Mucosa of rectum (tissue), 2 donors: ENCODE results near the gene MRPL34.

Source experiments
- H3K27ac ChIP-seq, 2 donors: one replicate each; pipeline ENCODE4 v1.7.0; 2013; ENCODE audit warnings: inconsistent platforms in 2 of 2, low read depth in 2 of 2, low read length in 2 of 2
- H3K27me3 ChIP-seq, 2 donors: one replicate each; pipeline ENCODE4 v1.7.0; 2013; ENCODE audit warnings: low read length in 2 of 2; ENCODE audit not compliant: control insufficient read depth in 2 of 2, insufficient read depth in 2 of 2
- H3K36me3 ChIP-seq, 2 donors: one replicate each; pipeline ENCODE4 v1.7.0; 2013; ENCODE audit warnings: low read length in 2 of 2; ENCODE audit not compliant: control insufficient read depth in 2 of 2, insufficient read depth in 2 of 2
- H3K4me1 ChIP-seq, 2 donors: one replicate each; pipeline ENCODE4 v1.7.0; 2013; ENCODE audit warnings: low read length in 2 of 2, mild to moderate bottlenecking in 1 of 2; ENCODE audit not compliant: control insufficient read depth in 2 of 2, insufficient read depth in 2 of 2
- H3K4me3 ChIP-seq, 2 donors: one replicate each; pipeline ENCODE4 v1.7.0; 2013; ENCODE audit warnings: low read length in 2 of 2
- H3K9ac ChIP-seq, 2 donors: one replicate each; pipeline ENCODE4 v1.7.0; 2013; ENCODE audit warnings: low read length in 2 of 2, low read depth in 1 of 2, mild to moderate bottlenecking in 1 of 2
- H3K9me3 ChIP-seq, 2 donors: one replicate each; pipeline ENCODE4 v1.7.0; 2013; ENCODE audit warnings: low read length in 2 of 2; ENCODE audit not compliant: control insufficient read depth in 2 of 2
- donor health status: healthy.
- donor health status: Normal muscosa, but diverticular disease.

MRPL34 gene

GRCh38 chr19:17305517-17306284 is at the start of gene MRPL34:
TSS of gene MRPL34 (plus strand) at chr19:17305872. CDS start at chr19:17305893, 21 bp downstream.
- Histone ChIP-seq H3K27me3 (no peaks in the 10 kb centered on the region), H3K27ac (peak within 1 kb of the TSS; percentile 96 to 98), H3K4me1 (peaks cover 39 to 45% of the 10 kb centered on the region in 2 donors), H3K9ac (peak within 1 kb of the TSS; percentile 79 to 94), H3K9me3 (no peaks in the 10 kb centered on the region), H3K4me3 (peak within 1 kb of the TSS; percentile 89 to 90), H3K36me3 (no peaks in the 10 kb centered on the region)

- no peaks in the 10 kb centered on the region for H3K36me3 ChIP-seq
- H3K9me3 ChIP-seq, result no peaks in the 10 kb centered on the region
- no peak overlapping the region for H3K27ac ChIP-seq
- no peaks in the 10 kb centered on the region for H3K27me3 ChIP-seq
- no peak overlapping the region for H3K9ac ChIP-seq
- peaks cover 0 to 2% of the 10 kb centered on the region in 2 donors for H3K4me1 ChIP-seq
- H3K4me3 ChIP-seq, result no peak overlapping the region
These were observed 49.5 kb upstream of the MRPL34 start for GRCh38 chr19:17256130-17256529.

GRCh38 chr19:17259118-17259780 is 46.4 kb upstream of the MRPL34 start:
- Histone ChIP-seq H3K4me1 (peaks cover 0 to 2% of the 10 kb centered on the region in 2 donors), H3K36me3 (no peaks in the 10 kb centered on the region), H3K4me3 (no peak overlapping the region), H3K9me3 (no peaks in the 10 kb centered on the region), H3K27ac (no peak overlapping the region), H3K9ac (no peak overlapping the region), H3K27me3 (no peaks in the 10 kb centered on the region)

GRCh38 chr19:17259934-17260333 is 45.7 kb upstream of the MRPL34 start:
- no peaks in the 10 kb centered on the region for H3K27me3 ChIP-seq
- H3K4me3 ChIP-seq, result no peak overlapping the region
- H3K36me3 ChIP-seq, result no peaks in the 10 kb centered on the region
- H3K27ac ChIP-seq, result no peak overlapping the region
- H3K9ac ChIP-seq, result no peak overlapping the region
- no peaks in the 10 kb centered on the region for H3K9me3 ChIP-seq
- peaks cover 0 to 2% of the 10 kb centered on the region in 2 donors for H3K4me1 ChIP-seq

- Histone ChIP-seq H3K9me3 (no peaks in the 10 kb centered on the region), H3K4me1 (peaks cover 0 to 2% of the 10 kb centered on the region in 2 donors), H3K27ac (no peak overlapping the region), H3K27me3 (no peaks in the 10 kb centered on the region), H3K9ac (no peak overlapping the region), H3K4me3 (no peak overlapping the region), H3K36me3 (no peaks in the 10 kb centered on the region)
These were observed 44.8 kb upstream of the MRPL34 start for GRCh38 chr19:17260842-17261325.

GRCh38 chr19:17262557-17262956 is 43.1 kb upstream of the MRPL34 start:
- peaks cover 0 to 2% of the 10 kb centered on the region in 2 donors for H3K4me1 ChIP-seq
- H3K36me3 ChIP-seq, result no peaks in the 10 kb centered on the region
- H3K9me3 ChIP-seq, result no peaks in the 10 kb centered on the region
- H3K4me3 ChIP-seq, result no peak overlapping the region
- no peaks in the 10 kb centered on the region for H3K27me3 ChIP-seq
- H3K27ac ChIP-seq, result no peak overlapping the region
- H3K9ac ChIP-seq, result no peak overlapping the region

GRCh38 chr19:17263712-17264640 is 41.7 kb upstream of the MRPL34 start:
- Histone ChIP-seq H3K9me3 (no peaks in the 10 kb centered on the region), H3K36me3 (peaks cover 0 to 1% of the 10 kb centered on the region in 2 donors), H3K27me3 (no peaks in the 10 kb centered on the region), H3K4me1 (peaks cover 7% of the 10 kb centered on the region in 2 donors), H3K4me3 (peak overlapping the region in 1 of 2 donors; percentile 33), H3K9ac (no peak overlapping the region), H3K27ac (peak overlapping the region in 1 of 2 donors; percentile 9)

GRCh38 chr19:17264641-17264979 is 41.1 kb upstream of the MRPL34 start, which contains the start of gene USHBP1:
TSS of gene USHBP1 (minus strand) at chr19:17264745. CDS start at chr19:17264299, 446 bp downstream.
- Histone ChIP-seq H3K27ac (peak within 1 kb of the TSS in 1 of 2 donors; percentile 9), H3K36me3 (peaks cover 0 to 4% of the 10 kb centered on the region in 2 donors), H3K4me3 (peak within 1 kb of the TSS in 1 of 2 donors; percentile 33), H3K4me1 (peaks cover 7% of the 10 kb centered on the region in 2 donors), H3K27me3 (no peaks in the 10 kb centered on the region), H3K9me3 (no peaks in the 10 kb centered on the region), H3K9ac (no peak within 1 kb of the TSS)

GRCh38 chr19:17266026-17266425 is 39.6 kb upstream of the MRPL34 start:
- Histone ChIP-seq H3K4me3 (no peak overlapping the region), H3K36me3 (peaks cover under 1 to 8% of the 10 kb centered on the region in 2 donors), H3K9ac (no peak overlapping the region), H3K4me1 (peaks cover 6 to 7% of the 10 kb centered on the region in 2 donors), H3K27ac (no peak overlapping the region), H3K27me3 (no peaks in the 10 kb centered on the region), H3K9me3 (no peaks in the 10 kb centered on the region)
